GM19035 (cell line): ENCODE results near the gene DHRS7B.
A peak's percentile ranks its signal among the peaks of the same experiment; 100 is the strongest.
"Not testable (repeated sequence)": the region's sequence is repeated elsewhere in the genome, so short reads cannot be mapped to it uniquely, and the experiment has no call there.

Experiments used
- ATAC-seq: cut with Tn5 transposase; IDR thresholded peaks from one replicate; pipeline ENCODE4 v1.9.1; 2021; ENCODE audit not compliant: unreplicated experiment

DHRS7B gene

DNA sequence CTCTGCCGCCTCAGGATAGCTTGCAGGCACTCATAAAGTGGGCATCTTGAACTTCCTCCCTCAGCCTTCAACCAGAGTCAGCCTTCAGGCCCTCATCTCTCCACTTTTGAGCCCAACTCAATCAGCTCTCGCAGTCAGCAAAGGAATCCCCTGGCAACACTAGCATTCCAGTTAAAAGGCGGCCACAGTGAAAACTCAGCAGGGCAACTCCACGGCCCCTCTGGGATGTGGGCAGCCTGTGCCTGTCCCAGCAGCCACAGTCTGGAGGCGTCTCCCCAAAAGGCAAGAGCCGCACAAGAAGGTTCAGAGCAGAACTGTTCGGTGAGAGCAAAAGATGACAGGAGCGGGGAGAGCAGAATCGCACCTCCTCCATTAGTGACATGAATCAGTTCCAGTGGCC, 78.2 kb downstream of the DHRS7B start:
- no peak for ATAC-seq

GRCh38 chr17:21208352-21208751, 81.6 kb downstream of the DHRS7B start:
- no peak for ATAC-seq

DNA sequence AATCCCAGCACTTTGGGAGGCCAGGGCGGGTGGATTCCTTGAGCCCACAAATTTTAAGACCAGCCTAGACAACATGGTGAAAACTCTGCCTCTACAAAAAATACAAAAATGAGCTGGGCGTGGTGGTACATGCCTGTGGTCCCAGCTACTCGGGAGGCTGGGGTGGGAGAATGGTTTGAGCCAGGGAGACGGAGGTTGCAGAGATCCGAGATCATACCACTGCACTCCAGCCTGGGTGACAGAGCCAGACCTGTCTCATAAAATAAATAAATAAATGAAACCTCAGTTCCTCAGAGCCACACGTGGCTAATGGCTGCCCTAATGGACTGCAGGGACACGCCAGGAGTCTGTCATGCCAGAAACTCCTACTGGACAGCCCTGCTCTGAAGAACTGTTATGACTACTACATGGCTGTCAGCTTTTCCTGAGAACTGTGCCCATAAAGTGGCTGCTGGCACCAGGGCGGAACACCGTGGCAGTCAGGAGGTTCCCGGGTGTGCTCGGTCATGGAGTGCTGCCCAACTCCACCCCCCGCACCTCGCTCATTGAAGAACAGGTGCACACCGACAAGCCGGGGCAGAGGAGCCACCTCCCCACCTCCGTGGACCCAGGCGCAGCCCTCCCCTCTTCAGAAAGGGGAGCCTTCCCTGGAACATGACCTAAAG, 82.9 kb downstream of the DHRS7B start:
- no peak for ATAC-seq

- ATAC-seq = no peak
These were observed 83.8 kb downstream of the DHRS7B start for GRCh38 chr17:21210411-21211076.

- ATAC-seq = no peak
These were observed 85.2 kb downstream of the DHRS7B start for GRCh38 chr17:21211825-21212479.

GRCh38 chr17:21212826-21213637, 86.3 kb downstream of the DHRS7B start:
- no peak for ATAC-seq

DNA sequence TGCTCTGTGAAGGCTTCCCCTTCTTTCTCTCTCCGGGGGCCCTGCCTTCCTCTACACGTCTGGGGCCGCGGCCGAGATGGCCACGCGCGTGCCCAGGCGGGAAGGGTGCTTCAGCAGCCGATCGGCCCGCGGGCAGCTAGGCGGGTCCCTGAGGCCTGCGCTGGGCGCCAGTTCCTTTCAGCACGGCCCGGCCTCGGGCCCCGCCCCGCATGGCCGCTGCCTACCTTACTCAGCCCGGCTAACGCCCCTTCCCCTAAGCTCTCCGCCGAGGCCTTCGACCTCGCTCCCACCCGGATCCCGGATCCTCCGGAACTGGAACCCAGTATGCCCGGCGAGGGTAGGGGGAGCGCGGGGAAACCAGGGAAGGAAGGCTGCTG, 86.9 kb downstream of the DHRS7B start:
- peak; percentile 24 for ATAC-seq

GRCh38 chr17:21214015-21214776, 87.4 kb downstream of the DHRS7B start, which contains the start of gene TMEM11:
Gene TMEM11 (minus strand): TSS chr17:21214161. CDS start chr17:21214152, 9 bp downstream.
- ATAC-seq = peak; percentile 89

GRCh38 chr17:21214777-21215541, 88.2 kb downstream of the DHRS7B start:
- ATAC-seq = peak; percentile 14

- ATAC-seq = no peak
These were observed 89.2 kb downstream of the DHRS7B start for GRCh38 chr17:21215935-21216334.

- no peak for ATAC-seq
These were observed 90.6 kb downstream of the DHRS7B start for GRCh38 chr17:21217346-21217745.

DNA sequence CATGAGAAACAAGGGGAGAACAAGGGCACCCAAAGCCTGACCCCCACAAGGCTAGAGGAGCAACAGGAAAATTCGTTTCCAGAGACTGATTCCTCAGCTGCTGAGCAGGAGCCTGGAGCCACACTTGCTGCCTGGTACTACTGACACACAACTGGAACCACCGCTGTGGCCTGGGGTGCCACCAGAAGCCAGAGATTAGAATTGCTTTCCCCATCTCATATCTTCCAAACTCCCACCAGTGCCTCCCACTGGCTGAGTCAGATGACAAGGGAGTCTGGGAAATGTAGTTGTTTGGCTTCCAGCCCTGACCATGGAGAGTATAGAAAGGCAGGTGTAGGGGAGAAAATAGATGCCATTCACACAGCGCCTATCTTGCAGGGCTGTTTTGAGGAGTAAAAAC, 91.3 kb downstream of the DHRS7B start:
- ATAC-seq = no peak

DNA sequence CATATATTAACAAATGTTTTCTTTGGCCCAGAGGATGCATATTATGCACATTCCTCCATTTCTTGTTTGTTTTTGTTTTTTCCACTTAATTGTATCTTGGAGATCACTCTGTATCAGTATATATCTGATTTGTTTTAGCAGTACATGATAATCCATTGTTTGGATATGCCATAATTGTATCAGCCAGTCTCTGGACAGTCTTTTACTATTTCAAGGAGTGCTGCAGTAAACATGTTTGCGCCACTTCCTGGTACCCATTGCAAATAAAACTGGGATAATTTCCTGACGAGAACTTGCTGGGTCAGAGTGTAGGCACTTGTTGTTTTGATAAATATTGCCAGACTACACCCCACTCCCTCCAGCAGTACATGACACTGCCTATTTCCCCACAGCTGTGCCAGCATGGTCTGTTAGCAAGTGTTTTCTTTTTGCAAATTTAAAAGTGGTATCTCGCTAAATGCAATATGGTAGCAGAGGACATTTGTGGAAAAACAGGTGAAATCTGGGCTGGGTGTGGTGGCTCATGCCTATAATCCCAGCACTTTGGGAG, 92.1 kb downstream of the DHRS7B start:
- ATAC-seq = no peak

DNA sequence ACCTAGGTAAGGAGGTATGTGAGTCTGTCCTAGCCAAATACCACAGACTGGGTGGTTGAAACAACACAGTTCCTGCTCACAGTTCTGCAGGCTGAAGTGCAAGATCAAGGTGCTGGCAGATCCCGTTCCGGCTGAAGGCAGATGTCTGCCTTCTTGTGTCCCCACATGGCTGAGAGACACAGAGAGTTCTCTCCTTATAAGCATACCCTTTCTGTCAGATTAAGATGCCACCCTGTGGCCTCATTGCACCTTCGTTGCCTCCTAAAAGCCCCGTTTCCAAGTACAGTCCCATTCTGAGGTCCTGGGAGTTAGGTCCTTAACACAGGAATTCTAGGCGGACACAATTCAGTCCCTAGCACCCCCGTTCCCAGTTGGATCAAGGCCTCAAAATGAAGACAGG, 96.3 kb downstream of the DHRS7B start:
- ATAC-seq = no peak

DNA sequence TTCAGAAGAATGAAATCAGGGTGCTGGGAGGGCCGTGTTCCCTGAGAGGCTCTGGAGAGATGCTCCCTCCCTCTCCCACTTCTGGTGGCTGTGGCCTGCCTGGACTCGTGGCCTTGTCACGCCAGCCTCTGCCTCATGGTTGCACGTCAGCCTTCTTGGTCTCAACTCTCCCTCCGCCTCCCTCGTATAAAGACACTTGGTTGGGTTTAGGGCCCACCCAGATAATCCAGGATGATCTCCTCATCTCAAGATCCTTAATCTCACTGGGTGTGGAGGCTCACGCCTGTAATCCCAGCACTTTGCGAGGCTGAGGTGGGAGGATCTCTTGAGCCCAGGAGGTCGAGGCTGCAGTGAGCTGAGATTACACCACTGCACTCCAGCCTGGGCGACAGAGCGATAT, 100.5 kb downstream of the DHRS7B start:
- not testable (repeated sequence) for ATAC-seq

GRCh38 chr17:21228111-21228510, 101.3 kb downstream of the DHRS7B start:
- no peak for ATAC-seq

GRCh38 chr17:21228845-21229244, 102.1 kb downstream of the DHRS7B start:
- no peak for ATAC-seq

DNA sequence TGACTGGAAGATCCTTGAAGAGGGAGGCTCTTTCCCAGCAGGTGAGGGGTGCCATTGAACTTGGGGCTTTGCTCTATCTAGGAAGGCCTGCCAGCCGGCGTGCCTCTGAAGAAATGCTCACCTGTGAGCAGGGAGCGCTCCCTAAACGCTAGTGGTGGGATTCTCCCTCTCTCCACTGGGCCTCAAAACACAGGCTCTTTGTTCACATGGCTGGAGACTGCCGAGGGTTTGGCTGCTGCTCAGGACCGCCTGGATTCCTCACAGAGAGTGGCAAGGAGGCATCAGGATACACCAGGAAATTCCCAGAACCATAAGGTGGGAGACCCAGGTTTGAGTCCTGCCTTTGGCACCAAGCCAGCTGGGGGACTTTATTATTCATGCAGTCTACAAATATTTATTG, 104.8 kb downstream of the DHRS7B start:
- ATAC-seq = no peak

- ATAC-seq = no peak
These were observed 105.4 kb downstream of the DHRS7B start for GRCh38 chr17:21232033-21232749.
